K562 (cell line): Measurements from ENCODE around the gene GNB2. TPM values are rescaled to one million over a fixed set of nuclear protein-coding genes. Genes with fewer than 3 reads are reported as not detected.

Experiments
- ATAC-seq: fragments of 200-7000 bp; cut with Tn5 transposase; 3 replicates; pipeline ENCODE4 v1.9.1; 2020; ENCODE audit warnings: moderate library complexity
- BruUV-seq: library from RNA; stranded (reverse); fragments of 400-500 nt; replicated peaks from 2 replicates; lab custom pipeline; 2021; lab: Mats Ljungman, UMichigan
- CTCF ChIA-PET: fragments of 300-600 bp; formaldehyde crosslinking; extraction: SDS; loops from one replicate; lab custom pipeline; 2021; ENCODE audit warnings: low intra/inter-chr PET ratio; lab: Yijun Ruan, JAX
- POLR2A ChIA-PET: fragments of 300-600, 350-650 bp; sonication (Branson Sonifier 250); formaldehyde crosslinking; extraction: SDS; loops from one replicate; lab custom pipeline; 2021; ENCODE audit warnings: antibody characterized with exemption, inconsistent platforms; lab: Yijun Ruan, JAX
- DNase-seq, 4 experiments: peaks; one replicate each; pipeline versions ENCODE4 v3.0.0 to v3.0.0-alpha.2; 2011 to 2018; ENCODE audit warnings: low spot score in 3 of 4, mixed read lengths in 3 of 4; ENCODE audit errors: extremely low read depth in 1 of 4
- FAIRE-seq: peaks from 2 replicates; lab custom pipeline; 2011; peaks lifted over from hg19 to GRCh38; lab: Jason Lieb, UNC
- H2AFZ ChIP-seq: 2 replicates; pipeline ENCODE4 v1.6.0; 2011; ENCODE audit warnings: low read depth, low read length, control low read depth, inconsistent platforms
- H3K27ac ChIP-seq: fragments of 200-600 bp; 3 replicates; pipeline ENCODE4 v1.8.0; 2011; ENCODE audit warnings: low read depth, mild to moderate bottlenecking, control low read depth, inconsistent platforms, low read length, moderate library complexity, mixed read lengths; ENCODE audit errors: extremely low read depth
- H3K27me3 ChIP-seq, 2 experiments: fragments of 300-600 bp in 1 of 2; 2 replicates in 1 of 2; 3 replicates in 1 of 2; pipeline versions ENCODE4 v1.6.0 to v1.8.0; 2011; ENCODE audit warnings: inconsistent platforms in 2 of 2, low read length in 2 of 2, mild to moderate bottlenecking in 1 of 2, mixed read lengths in 1 of 2, moderate library complexity in 1 of 2; ENCODE audit not compliant: control insufficient read depth in 2 of 2, insufficient read depth in 2 of 2
- H3K36me3 ChIP-seq: fragments of 300-600 bp; 3 replicates; pipeline ENCODE4 v1.8.0; 2011; ENCODE audit warnings: mild to moderate bottlenecking, low read length, inconsistent platforms; ENCODE audit not compliant: control insufficient read depth, insufficient read depth
- H3K4me1 ChIP-seq, 2 experiments: fragments of 200-600 bp in 1 of 2; replicated peaks in 1 of 2; 2 replicates in 1 of 2; 3 replicates in 1 of 2; pipeline versions ENCODE4 v1.5.1 to v1.8.0; 2011; ENCODE audit warnings: inconsistent platforms in 2 of 2, low read length in 2 of 2, mild to moderate bottlenecking in 1 of 2, mixed read lengths in 1 of 2, moderate library complexity in 1 of 2; ENCODE audit not compliant: control insufficient read depth in 2 of 2, insufficient read depth in 2 of 2
- H3K4me2 ChIP-seq: 2 replicates; pipeline ENCODE4 v1.6.1; 2011; ENCODE audit warnings: low read length, control low read depth, inconsistent platforms, mixed read lengths; ENCODE audit not compliant: insufficient read depth
- H3K4me3 ChIP-seq: fragments of 200-600 bp; sonication (generic), shearing (Covaris generic); 2 replicates; pipeline ENCODE4 v1.5.1; 2016; ENCODE audit warnings: control low read depth, inconsistent platforms
- H3K79me2 ChIP-seq: fragments of 200-600 bp; 3 replicates; pipeline ENCODE4 v1.8.0; 2011; ENCODE audit warnings: low read length, inconsistent platforms; ENCODE audit not compliant: control insufficient read depth, insufficient read depth
- H3K9ac ChIP-seq, 2 experiments: 2 replicates each; pipeline versions ENCODE4 v1.6.0 to v1.6.1; 2011; ENCODE audit warnings: low read depth in 2 of 2, low read length in 2 of 2, control low read depth in 1 of 2, inconsistent platforms in 1 of 2, mild to moderate bottlenecking in 1 of 2, mixed read lengths in 1 of 2; ENCODE audit not compliant: insufficient read depth in 1 of 2
- H3K9me1 ChIP-seq: one replicate; pipeline ENCODE4 v1.6.0; 2011; ENCODE audit warnings: inconsistent platforms, mild to moderate bottlenecking, low read length, moderate library complexity; ENCODE audit not compliant: control insufficient read depth, insufficient read depth
- H3K9me3 ChIP-seq: replicated peaks from 2 replicates; pipeline ENCODE4 v1.5.1; 2011; ENCODE audit warnings: low read depth, low read length, inconsistent platforms; ENCODE audit not compliant: control insufficient read depth, insufficient read depth
- H4K20me1 ChIP-seq: replicated peaks from 2 replicates; pipeline ENCODE4 v1.6.1; 2011; ENCODE audit warnings: low read length, inconsistent platforms, mixed read lengths; ENCODE audit not compliant: control insufficient read depth, insufficient read depth
- ASH1L ChIP-seq: fragments of 450-650 bp; IDR thresholded peaks from 2 replicates; pipeline ENCODE4 v1.6.1; 2018; ENCODE audit warnings: borderline replicate concordance, mild to moderate bottlenecking, low read depth; ENCODE audit not compliant: partially characterized antibody
- CXXC5 ChIP-seq: fragments of 250-450 bp; sonication (Bioruptor Pico); IDR thresholded peaks from 2 replicates; pipeline ENCODE4 v1.8.0; 2022; ENCODE audit warnings: inconsistent platforms, mild to moderate bottlenecking, moderate library complexity
- E2F8 ChIP-seq: fragments of 450-650 bp; IDR thresholded peaks from 2 replicates; pipeline ENCODE4 v1.7.1; 2018; ENCODE audit warnings: mild to moderate bottlenecking, low read depth; ENCODE audit not compliant: partially characterized antibody
- ELK3 ChIP-seq: fragments of 450-650 bp; formaldehyde crosslinking; IDR thresholded peaks from 2 replicates; pipeline ENCODE4 v1.4.0; 2020; ENCODE audit warnings: mild to moderate bottlenecking
- ETS2 ChIP-seq: IDR thresholded peaks from 2 replicates; pipeline ENCODE4 v1.6.1; 2016; ENCODE audit warnings: borderline replicate concordance, missing genetic modification characterization, mild to moderate bottlenecking, moderate library complexity, missing compliant biosample characterization; ENCODE audit not compliant: poor library complexity, severe bottlenecking
- ETV5 ChIP-seq: sonication (generic); formaldehyde crosslinking; IDR thresholded peaks from 2 replicates; pipeline ENCODE4 v1.4.0; 2020; ENCODE audit warnings: low read depth, mild to moderate bottlenecking, missing genetic modification reagents
- KDM2B ChIP-seq: fragments of 250-450 bp; sonication (Bioruptor Pico); IDR thresholded peaks from 2 replicates; pipeline ENCODE4 v1.8.0; 2021; ENCODE audit warnings: mild to moderate bottlenecking, moderate library complexity
- MEF2D ChIP-seq: conservative IDR thresholded peaks from 2 replicates; pipeline ENCODE4 v1.6.1; 2016; ENCODE audit warnings: low read depth, missing genetic modification characterization, missing compliant biosample characterization
- PPARD ChIP-seq: fragments of 250-450 bp; sonication (Bioruptor Pico); IDR thresholded peaks from 2 replicates; pipeline ENCODE4 v1.8.0; 2022; ENCODE audit warnings: inconsistent platforms, mild to moderate bottlenecking, moderate library complexity
- PREB ChIP-seq: sonication (generic); formaldehyde crosslinking; IDR thresholded peaks from 2 replicates; pipeline ENCODE4 v1.8.1; 2023; ENCODE audit warnings: mild to moderate bottlenecking, missing genetic modification reagents
- SMARCA4 ChIP-seq: fragments of 450-650 bp; IDR thresholded peaks from 2 replicates; pipeline ENCODE4 v1.6.1; 2016
- SPI1 ChIP-seq: IDR thresholded peaks from 2 replicates; pipeline ENCODE4 v1.6.1; 2011; ENCODE audit warnings: low read depth, low read length, control low read depth, borderline replicate concordance
- ZNF197 ChIP-seq: fragments of 200-800 bp; sonication (Bioruptor generic); IDR thresholded peaks from 2 replicates; pipeline ENCODE4 v1.6.1; 2016; ENCODE audit warnings: low read depth, missing genetic modification characterization, missing compliant biosample characterization
- ZSCAN29 ChIP-seq: fragments of 450-650 bp; IDR thresholded peaks from 2 replicates; pipeline ENCODE4 v1.6.1; 2017
- WGBS: fragments of 100-300 bp; shearing (Covaris generic); methylation state at CpG from one replicate; pipeline ENCODE4 v1.1.6; 2016; ENCODE audit warnings: low coverage, mixed read lengths; ENCODE audit not compliant: insufficient coverage; ENCODE audit errors: missing lambda C conversion rate; 5-methylcytosine and 5-hydroxymethylcytosine counted together
- in situ Hi-C: fragments of 300-500 bp; cut with MboI; formaldehyde crosslinking; loops from 4 replicates; pipeline ENCODE4 v1.15.0; 2018; ENCODE audit warnings: inconsistent platforms, mixed read lengths
- intact Hi-C: fragments of 100-400 bp; cut with micrococcal nuclease; formaldehyde crosslinking; loops from 2 replicates; pipeline ENCODE4 v1.14.2; 2022
- polyA plus RNA-seq, 8 experiments: library from polyadenylated mRNA; depleted of rRNA in 4 of 8; stranded (reverse) in 5 of 8; unstranded in 3 of 8; fragments of >200 nt; fragmentation: Nextera tagmentation in 2 of 8; fragmentation: Illumina TruSeq in 1 of 8; extraction: Ambion mirVana in 2 of 8; extraction: Trizol in 1 of 8; gene quantifications; 2 replicates each; pipeline versions ENCODE4 v1.2.1 to v1.2.3, GENCODE V29; 2011 to 2014; ENCODE audit warnings: inconsistent platforms in 1 of 8, missing spikeins in 1 of 8
- total RNA-seq, 7 experiments: library from RNA; depleted of rRNA in 6 of 7; stranded (reverse); fragments of >200 nt in 6 of 7; fragmentation: Illumina TruSeq in 2 of 7; extraction: Trizol in 2 of 7; gene quantifications; 2 replicates each; pipeline versions ENCODE4 v1.2.1 to v1.2.3, GENCODE V29; 2011 to 2021; ENCODE audit warnings: low replicate concordance in 1 of 7
- TF ChIP-seq, protein P1 (sequence below), 2 experiments: IDR thresholded peaks in 1 of 2; conservative IDR thresholded peaks in 1 of 2; 2 replicates each; pipeline ENCODE4 v1.6.1; 2016; ENCODE audit warnings: low read depth in 2 of 2, mild to moderate bottlenecking in 1 of 2, missing compliant biosample characterization in 1 of 2, missing genetic modification characterization in 1 of 2, moderate library complexity in 1 of 2

Gene GNB2
- total and polyA plus RNA-seq, 9 of the 15 experiments (the other 6 are each of a cell fraction or from before 2014, with no cell fraction given) = 0.65 to 320 (median 104) TPM

GRCh38 chr7:100641463-100641859 lies 32.1 kb upstream of the GNB2 start, which contains the start of gene TFR2:
Gene TFR2, minus strand, starts transcription at chr7:100641552. Its CDS starts 43 bp downstream, at chr7:100641509.
- in situ Hi-C loops (no loop called here), intact Hi-C loops (loop anchor here (1.0 to 5.0 kb wide), 2 partner anchors 32 to 51 kb away; partner anchors contain the start of genes GIGYF1 and GNB2)
- ATAC-seq (peak; percentile 79), FAIRE-seq (peak; percentile 98), DNase-seq (peak; percentile 98 to 99 (median 98))
- H4K20me1 ChIP-seq = no peaks in the 10 kb centered on the region
- H3K79me2 ChIP-seq = peaks cover 53% of the 10 kb centered on the region
- H3K4me3 ChIP-seq = peak within 1 kb of the TSS; percentile 55
- H3K27ac ChIP-seq = peak within 1 kb of the TSS; percentile 98
- no peaks in the 10 kb centered on the region for H3K9me1 ChIP-seq
- no TSS peak for BruUV-seq
- H3K36me3 ChIP-seq = peaks cover 10% of the 10 kb centered on the region
- ChIA-PET CTCF (no interaction called here), POLR2A (interaction anchor here (1.3 to 1.7 kb wide), 3 partner anchors 12 to 42 kb away, joined by 5 to 6 read pairs (median 6); no protein-coding TSS in a partner anchor)
- H3K27me3 ChIP-seq = no peaks in the 10 kb centered on the region
- WGBS = 3% methylated on average over 9 of the region's 10 CpGs
- H2AFZ ChIP-seq = peak within 1 kb of the TSS; percentile 59
- H3K4me1 ChIP-seq = peaks cover 25 to 44% of the 10 kb centered on the region in 2 experiments
- H3K4me2 ChIP-seq = peak within 1 kb of the TSS; percentile 95
- H3K9me3 ChIP-seq = no peaks in the 10 kb centered on the region
- H3K9ac ChIP-seq = peak within 1 kb of the TSS; percentile 92 to 94
- TF ChIP-seq PPARD = no peak
- TF ChIP-seq KDM2B (CRISPR knock-in tag) = no peak
- TF ChIP-seq, protein P1, sequence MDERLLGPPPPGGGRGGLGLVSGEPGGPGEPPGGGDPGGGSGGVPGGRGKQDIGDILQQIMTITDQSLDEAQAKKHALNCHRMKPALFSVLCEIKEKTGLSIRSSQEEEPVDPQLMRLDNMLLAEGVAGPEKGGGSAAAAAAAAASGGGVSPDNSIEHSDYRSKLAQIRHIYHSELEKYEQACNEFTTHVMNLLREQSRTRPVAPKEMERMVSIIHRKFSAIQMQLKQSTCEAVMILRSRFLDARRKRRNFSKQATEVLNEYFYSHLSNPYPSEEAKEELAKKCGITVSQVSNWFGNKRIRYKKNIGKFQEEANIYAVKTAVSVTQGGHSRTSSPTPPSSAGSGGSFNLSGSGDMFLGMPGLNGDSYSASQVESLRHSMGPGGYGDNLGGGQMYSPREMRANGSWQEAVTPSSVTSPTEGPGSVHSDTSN (CRISPR knock-in tag; IDR thresholded peaks at IDR 0.05; ENCODE audit: low read depth) = peak; percentile 20; the same call in 1 of the 2 replicates
- TF ChIP-seq, protein P1 (tag; conservative IDR thresholded peaks at IDR 0.05; ENCODE audit: low read depth) = no peak
- TF ChIP-seq ASH1L = no peak
- no peak for TF ChIP-seq ETV5 (CRISPR knock-in tag)
- TF ChIP-seq CXXC5 = peak; percentile 72
- no peak for TF ChIP-seq PREB (CRISPR knock-in tag)
- TF ChIP-seq SPI1 = no peak
- TF ChIP-seq ZNF197 = peak; percentile 71
- TF ChIP-seq ELK3 (CRISPR knock-in tag) = no peak
- TF ChIP-seq SMARCA4 = peak; percentile 98
- TF ChIP-seq MEF2D = no peak
- no peak for TF ChIP-seq ETS2 (tag)
- no peak for TF ChIP-seq E2F8
- TF ChIP-seq ZSCAN29 = no peak
